ENCODE measurements around the gene CTBP1. TPM values are rescaled to one million over a fixed set of nuclear protein-coding genes. Genes with fewer than 3 reads are reported as not detected.

Gene CTBP1
- total RNA-seq, 2 experiments from 2014 or later: 214 to 217 TPM

DNA sequence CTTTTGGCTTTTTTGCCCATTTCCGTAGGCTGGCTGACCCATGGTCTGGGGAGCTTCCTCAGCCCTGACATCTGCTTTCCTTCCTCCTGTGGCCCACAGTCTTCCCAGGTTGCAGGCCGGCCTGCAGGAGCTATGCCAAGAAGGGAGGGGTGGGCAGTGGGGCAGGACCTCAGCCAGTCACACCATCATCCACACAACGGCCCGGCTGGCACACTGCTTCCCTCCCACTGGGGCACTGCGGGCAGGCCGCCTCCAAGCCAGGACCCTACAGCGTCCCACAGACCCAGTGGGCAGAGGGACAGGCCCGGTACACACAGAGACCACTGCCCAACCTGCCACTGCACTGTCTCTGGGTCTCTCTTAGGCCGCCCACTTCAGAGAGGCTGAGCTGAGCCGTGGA lies 38.0 kb downstream of the CTBP1 start:
- POLR2A ChIA-PET: interaction anchor here (0.9 kb wide), 1 partner anchor 36 kb away, joined by 3 read pairs; no protein-coding TSS in a partner anchor
- no peaks in the 10 kb centered on the region for H3K9me3 Mint-ChIP-seq (ENCODE audit: insufficient read depth)
- ATAC-seq (no peak), DNase-seq (no peak)
- no peak overlapping the region for H3K4me3 Mint-ChIP-seq
- peaks cover 9% of the 10 kb centered on the region for H3K4me1 Mint-ChIP-seq (ENCODE audit: low read depth)
- H3K36me3 Mint-ChIP-seq (ENCODE audit: low read depth): peaks cover 20% of the 10 kb centered on the region
- no peak overlapping the region for H3K27ac Mint-ChIP-seq
- no peaks in the 10 kb centered on the region for H3K27me3 Mint-ChIP-seq (ENCODE audit: low read depth)
- CTCF ChIA-PET: no interaction called here

DNA sequence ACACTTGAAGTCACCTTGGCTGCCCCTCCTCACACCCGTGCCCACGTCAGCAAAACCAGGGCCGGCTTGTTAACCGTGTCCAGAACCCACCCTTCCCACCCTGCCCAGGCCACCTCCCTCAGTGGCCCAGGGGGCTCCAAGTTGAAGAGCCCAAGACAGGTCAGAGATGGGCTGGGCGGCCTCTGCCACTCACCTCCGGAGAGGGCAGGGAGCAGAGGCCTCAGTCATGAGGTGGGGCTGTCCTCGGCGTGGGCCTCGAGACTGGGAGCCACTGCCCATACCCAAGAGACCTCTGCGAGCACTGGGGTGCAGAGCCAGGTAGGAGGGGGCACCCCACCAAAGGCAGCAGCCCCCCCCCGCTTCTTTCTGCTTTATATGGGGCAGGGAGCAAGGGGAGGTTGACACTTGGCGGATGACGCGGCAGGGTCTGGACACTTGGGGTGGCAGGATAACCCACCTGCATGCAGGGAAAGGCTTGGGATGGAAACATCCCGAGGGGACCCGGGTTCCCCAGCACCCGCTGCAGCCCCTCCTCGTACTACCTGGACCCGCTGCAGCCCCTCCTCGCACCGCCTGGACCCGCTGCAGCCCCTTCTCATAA lies 38.6 kb downstream of the CTBP1 start:
- no peaks in the 10 kb centered on the region for H3K9me3 Mint-ChIP-seq (ENCODE audit: insufficient read depth)
- DNase-seq: no peak
- POLR2A ChIA-PET: interaction anchor here (0.9 kb wide), 1 partner anchor 37 kb away, joined by 3 read pairs; no protein-coding TSS in a partner anchor
- H3K27me3 Mint-ChIP-seq (ENCODE audit: low read depth): no peaks in the 10 kb centered on the region
- CTCF ChIA-PET: interaction anchor here (0.6 kb wide), 1 partner anchor 205 kb away, joined by 3 read pairs; no protein-coding TSS in a partner anchor
- no peak overlapping the region for H3K27ac Mint-ChIP-seq
- peaks cover 15% of the 10 kb centered on the region for H3K36me3 Mint-ChIP-seq (ENCODE audit: low read depth)
- H3K4me1 Mint-ChIP-seq (ENCODE audit: low read depth): peaks cover 6% of the 10 kb centered on the region
- H3K4me3 Mint-ChIP-seq: no peak overlapping the region
- no peak for ATAC-seq

DNA sequence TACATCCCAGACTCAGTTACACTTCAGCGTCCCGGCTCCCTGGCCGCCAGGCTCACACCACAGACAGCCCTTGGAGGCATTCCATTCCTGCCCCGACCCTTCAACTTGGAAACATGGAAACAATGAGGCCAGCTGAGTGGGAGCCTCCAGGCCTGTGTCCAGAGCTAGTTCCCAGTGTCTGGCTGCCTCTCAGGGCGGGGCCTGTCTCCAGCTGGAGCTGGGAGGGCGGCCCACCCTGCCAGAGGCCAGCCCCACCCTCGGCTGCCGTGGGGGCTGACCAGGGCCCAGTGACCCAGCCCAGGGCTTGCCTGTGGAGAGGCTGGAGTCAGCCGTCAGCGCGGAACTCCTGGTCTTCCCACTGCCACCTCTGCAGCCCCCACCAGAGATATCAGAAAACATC lies 39.1 kb downstream of the CTBP1 start:
- Mint-ChIP-seq H3K36me3 (ENCODE audit: low read depth) (peaks cover 12% of the 10 kb centered on the region), H3K4me3 (no peak overlapping the region), H3K9me3 (ENCODE audit: insufficient read depth) (no peaks in the 10 kb centered on the region), H3K27me3 (ENCODE audit: low read depth) (no peaks in the 10 kb centered on the region), H3K4me1 (ENCODE audit: low read depth) (peaks cover 5% of the 10 kb centered on the region), H3K27ac (no peak overlapping the region)
- DNase-seq (no peak), ATAC-seq (no peak)
- ChIA-PET CTCF (interaction anchor here (0.6 kb wide), 1 partner anchor 204 kb away, joined by 3 read pairs; no protein-coding TSS in a partner anchor), POLR2A (interaction anchor here (0.6 kb wide), 1 partner anchor 22 kb away, joined by 3 read pairs; no protein-coding TSS in a partner anchor)

DNA sequence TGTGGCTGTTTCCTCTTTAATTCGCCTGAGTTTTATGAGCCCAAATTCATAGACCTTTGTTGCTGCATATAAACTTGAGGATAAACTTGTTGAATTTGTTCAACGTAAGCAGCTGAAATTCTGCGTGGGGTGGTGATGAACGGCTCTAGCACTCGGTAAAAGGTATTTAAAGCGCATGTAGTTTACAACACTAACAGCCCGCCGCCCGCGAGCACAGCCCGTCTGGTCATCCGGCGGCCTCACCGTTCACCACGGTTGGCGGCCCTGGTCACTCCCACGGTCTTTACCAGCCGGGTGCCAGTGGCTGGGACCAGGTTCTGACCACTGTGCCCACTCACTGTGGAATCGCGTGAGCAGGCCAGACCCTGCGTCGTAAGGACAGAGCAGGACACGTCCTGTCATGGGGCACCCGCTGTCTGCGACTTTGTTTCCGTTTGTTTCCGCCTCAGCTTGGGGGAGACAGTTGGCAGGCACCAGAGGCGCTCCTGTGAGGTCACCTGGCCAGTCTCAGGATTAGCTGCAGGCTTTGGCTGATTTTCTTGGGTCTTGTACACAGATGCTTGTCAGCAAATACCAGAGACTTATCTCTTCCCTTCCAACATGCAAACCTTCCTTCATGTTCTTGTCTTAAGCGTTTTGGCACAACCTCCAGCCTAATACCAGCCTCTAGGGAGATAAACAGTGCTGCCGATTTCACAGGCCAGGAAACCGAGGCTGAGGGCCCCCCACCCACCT lies 39.8 kb downstream of the CTBP1 start:
- DNase-seq: no peak
- CTCF ChIA-PET: interaction anchor here (1.0 to 1.6 kb wide), 2 partner anchors 8 to 78 kb away, joined by 4 to 5 read pairs; no protein-coding TSS in a partner anchor
- POLR2A ChIA-PET: interaction anchor here (0.6 kb wide), 1 partner anchor 22 kb away, joined by 3 read pairs; no protein-coding TSS in a partner anchor
- no peak for ATAC-seq
- H3K4me1 Mint-ChIP-seq (ENCODE audit: low read depth): peaks cover 12% of the 10 kb centered on the region
- H3K27me3 Mint-ChIP-seq (ENCODE audit: low read depth): no peaks in the 10 kb centered on the region
- no peaks in the 10 kb centered on the region for H3K9me3 Mint-ChIP-seq (ENCODE audit: insufficient read depth)
- H3K27ac Mint-ChIP-seq: no peak overlapping the region
- H3K4me3 Mint-ChIP-seq: no peak overlapping the region
- H3K36me3 Mint-ChIP-seq (ENCODE audit: low read depth): peaks cover 16% of the 10 kb centered on the region

DNA sequence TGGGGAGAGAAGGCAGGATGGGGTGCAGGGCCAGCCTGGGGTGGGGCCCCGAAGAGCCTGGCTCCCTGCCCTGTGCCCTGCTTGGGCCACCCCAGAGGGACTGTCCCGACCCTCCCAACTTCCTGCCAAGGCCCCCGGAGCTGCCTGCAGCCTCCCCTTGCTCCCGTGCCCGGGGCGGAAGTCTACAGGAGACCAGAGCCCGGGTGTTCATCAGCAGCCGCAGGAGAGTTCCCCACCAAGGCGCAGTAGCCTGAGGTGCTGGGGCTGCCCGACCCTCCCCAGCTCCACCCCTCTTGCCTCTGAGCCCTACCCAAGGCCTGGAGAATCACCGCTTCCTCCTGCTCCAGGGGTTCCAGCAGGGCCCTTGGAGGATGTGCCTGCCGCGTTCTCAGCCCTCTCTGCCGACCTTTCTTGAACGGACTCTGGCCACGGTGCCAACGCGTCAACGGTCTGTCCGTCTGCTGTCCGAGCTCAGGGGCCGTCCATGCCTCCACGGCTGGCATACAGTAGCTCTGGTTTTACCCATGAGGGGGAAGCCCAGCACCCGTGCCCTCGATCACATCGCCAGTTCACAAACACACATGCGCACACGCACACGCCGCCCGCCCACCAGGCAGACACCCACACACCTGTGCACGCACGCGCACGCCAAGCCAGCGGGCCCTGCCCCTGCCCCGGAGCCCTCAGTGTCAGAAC lies 40.5 kb downstream of the CTBP1 start:
- Mint-ChIP-seq H3K27me3 (ENCODE audit: low read depth) (no peaks in the 10 kb centered on the region), H3K9me3 (ENCODE audit: insufficient read depth) (no peaks in the 10 kb centered on the region), H3K36me3 (ENCODE audit: low read depth) (peaks cover 16% of the 10 kb centered on the region), H3K4me1 (ENCODE audit: low read depth) (peaks cover 19% of the 10 kb centered on the region), H3K27ac (peak overlapping the region; percentile 71), H3K4me3 (peak overlapping the region; percentile 15)
- POLR2A ChIA-PET: interaction anchor here (1.0 kb wide), 1 partner anchor 11 kb away, joined by 3 read pairs; no protein-coding TSS in a partner anchor
- no peak for DNase-seq
- CTCF ChIA-PET: interaction anchor here (1.0 to 1.6 kb wide), 2 partner anchors 9 to 77 kb away, joined by 4 to 5 read pairs; no protein-coding TSS in a partner anchor
- ATAC-seq: peak; percentile 9

DNA sequence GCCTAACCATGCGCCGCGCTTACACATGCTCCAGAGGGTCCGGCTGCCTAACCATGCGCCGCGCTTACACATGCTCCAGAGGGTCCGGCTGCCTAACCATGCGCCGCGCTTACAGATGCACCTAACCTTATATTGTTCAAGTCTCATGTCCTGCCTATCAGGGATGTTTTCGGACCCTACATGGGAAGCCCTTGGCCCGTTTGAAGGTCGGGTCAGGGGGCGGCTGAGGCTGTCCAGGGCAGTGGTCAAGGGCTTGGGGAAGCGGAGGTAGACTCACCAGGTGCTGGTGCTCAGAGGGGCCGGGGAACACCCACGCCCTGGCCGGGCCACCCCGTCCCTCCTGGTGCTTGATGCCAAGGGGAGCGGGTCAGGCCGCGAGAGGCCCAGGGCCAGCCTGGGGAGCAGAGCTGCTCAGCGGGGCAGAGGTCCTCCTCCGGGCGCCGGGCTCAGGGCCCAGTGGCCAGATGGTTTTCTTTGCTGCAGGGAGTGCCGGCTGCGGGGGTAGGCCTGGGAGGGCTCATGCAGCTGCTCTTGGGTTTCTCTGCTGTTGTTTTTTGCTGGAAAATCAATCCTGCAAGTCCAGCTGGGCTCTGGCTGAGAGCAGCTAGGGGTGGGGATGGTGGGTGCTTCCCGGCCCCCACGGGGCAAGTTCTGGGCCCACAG lies 41.2 kb downstream of the CTBP1 start:
- no peak for ATAC-seq
- DNase-seq: no peak
- peaks cover 16% of the 10 kb centered on the region for H3K36me3 Mint-ChIP-seq (ENCODE audit: low read depth)
- CTCF ChIA-PET: interaction anchor here (1.0 to 1.6 kb wide), 2 partner anchors 9 to 77 kb away, joined by 4 to 5 read pairs; no protein-coding TSS in a partner anchor
- no peaks in the 10 kb centered on the region for H3K9me3 Mint-ChIP-seq (ENCODE audit: insufficient read depth)
- peaks cover 26% of the 10 kb centered on the region for H3K4me1 Mint-ChIP-seq (ENCODE audit: low read depth)
- POLR2A ChIA-PET: interaction anchor here (1.0 kb wide), 1 partner anchor 11 kb away, joined by 3 read pairs; no protein-coding TSS in a partner anchor
- no peaks in the 10 kb centered on the region for H3K27me3 Mint-ChIP-seq (ENCODE audit: low read depth)
- no peak overlapping the region for H3K4me3 Mint-ChIP-seq
- H3K27ac Mint-ChIP-seq: no peak overlapping the region

DNA sequence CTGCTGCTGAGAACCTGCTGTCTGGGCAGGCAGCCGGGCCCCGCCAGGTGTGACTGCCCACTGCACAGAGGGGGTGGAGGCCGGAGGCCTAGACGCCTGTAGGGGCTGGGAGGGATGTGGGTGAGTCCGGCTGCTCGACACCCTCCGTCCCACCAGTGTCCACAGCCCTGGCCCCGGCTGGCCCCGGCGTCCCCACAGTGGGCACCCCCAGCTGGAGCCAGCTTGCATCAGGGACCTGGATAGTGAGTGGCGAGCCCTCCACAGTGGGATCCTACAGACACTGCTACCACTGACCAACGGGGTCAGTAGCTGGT lies 41.8 kb downstream of the CTBP1 start:
- DNase-seq (no peak), ATAC-seq (no peak)
- Mint-ChIP-seq H3K36me3 (ENCODE audit: low read depth) (peaks cover 16% of the 10 kb centered on the region), H3K27me3 (ENCODE audit: low read depth) (no peaks in the 10 kb centered on the region), H3K27ac (no peak overlapping the region), H3K4me3 (no peak overlapping the region), H3K4me1 (ENCODE audit: low read depth) (peaks cover 32% of the 10 kb centered on the region), H3K9me3 (ENCODE audit: insufficient read depth) (no peaks in the 10 kb centered on the region)
- ChIA-PET CTCF (no interaction called here), POLR2A (no interaction called here)

DNA sequence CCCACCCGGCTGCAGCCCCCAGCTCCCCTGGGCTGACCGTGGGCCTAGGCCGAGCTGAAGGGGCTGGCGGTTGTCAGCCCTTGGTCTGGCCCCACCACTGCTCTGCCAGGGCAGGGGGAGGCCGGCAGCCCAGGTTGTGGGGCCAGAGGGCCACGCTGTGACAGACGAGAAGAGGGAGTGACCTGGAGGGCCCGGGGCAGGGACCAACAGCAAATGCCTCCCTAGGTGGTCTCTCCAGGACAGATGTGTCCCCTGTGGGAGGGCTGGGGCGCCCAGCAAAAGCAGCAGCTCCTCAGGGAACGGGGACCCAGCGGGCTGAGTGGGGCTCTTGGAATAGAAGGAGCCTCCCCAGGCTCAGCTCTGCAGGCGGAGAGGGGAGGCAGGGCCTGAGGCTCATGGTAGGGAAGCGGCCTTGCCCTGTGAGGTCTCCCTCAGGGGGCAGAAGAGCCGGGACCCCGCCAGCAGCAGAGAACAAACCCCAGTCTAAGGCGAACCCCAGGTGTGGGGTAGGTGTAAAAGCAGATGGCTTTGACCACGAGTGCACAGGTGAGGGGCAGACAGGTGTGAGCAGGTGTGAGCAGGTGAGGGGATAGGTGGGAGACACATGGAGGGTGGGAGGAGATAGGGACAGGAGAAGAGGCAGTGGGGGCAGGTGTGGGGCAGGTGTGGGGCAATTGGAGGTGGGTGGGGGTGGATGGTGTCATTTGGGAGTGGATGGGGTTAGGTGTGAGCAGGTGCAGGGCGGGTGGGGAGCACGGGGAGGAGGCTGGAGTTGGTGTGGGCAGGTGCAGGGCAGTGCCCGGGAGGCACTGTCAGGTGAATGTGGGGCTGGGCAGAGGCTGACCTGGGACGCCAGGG lies 42.4 kb downstream of the CTBP1 start:
- H3K27ac Mint-ChIP-seq: no peak overlapping the region
- CTCF ChIA-PET: interaction anchor here (0.7 kb wide), 1 partner anchor 9 kb away, joined by 3 read pairs; no protein-coding TSS in a partner anchor
- ATAC-seq (no peak), DNase-seq (no peak)
- no peak overlapping the region for H3K4me3 Mint-ChIP-seq
- H3K9me3 Mint-ChIP-seq (ENCODE audit: insufficient read depth): no peaks in the 10 kb centered on the region
- peaks cover 13% of the 10 kb centered on the region for H3K36me3 Mint-ChIP-seq (ENCODE audit: low read depth)
- POLR2A ChIA-PET: no interaction called here
- peaks cover 38% of the 10 kb centered on the region for H3K4me1 Mint-ChIP-seq (ENCODE audit: low read depth)
- no peaks in the 10 kb centered on the region for H3K27me3 Mint-ChIP-seq (ENCODE audit: low read depth)

DNA sequence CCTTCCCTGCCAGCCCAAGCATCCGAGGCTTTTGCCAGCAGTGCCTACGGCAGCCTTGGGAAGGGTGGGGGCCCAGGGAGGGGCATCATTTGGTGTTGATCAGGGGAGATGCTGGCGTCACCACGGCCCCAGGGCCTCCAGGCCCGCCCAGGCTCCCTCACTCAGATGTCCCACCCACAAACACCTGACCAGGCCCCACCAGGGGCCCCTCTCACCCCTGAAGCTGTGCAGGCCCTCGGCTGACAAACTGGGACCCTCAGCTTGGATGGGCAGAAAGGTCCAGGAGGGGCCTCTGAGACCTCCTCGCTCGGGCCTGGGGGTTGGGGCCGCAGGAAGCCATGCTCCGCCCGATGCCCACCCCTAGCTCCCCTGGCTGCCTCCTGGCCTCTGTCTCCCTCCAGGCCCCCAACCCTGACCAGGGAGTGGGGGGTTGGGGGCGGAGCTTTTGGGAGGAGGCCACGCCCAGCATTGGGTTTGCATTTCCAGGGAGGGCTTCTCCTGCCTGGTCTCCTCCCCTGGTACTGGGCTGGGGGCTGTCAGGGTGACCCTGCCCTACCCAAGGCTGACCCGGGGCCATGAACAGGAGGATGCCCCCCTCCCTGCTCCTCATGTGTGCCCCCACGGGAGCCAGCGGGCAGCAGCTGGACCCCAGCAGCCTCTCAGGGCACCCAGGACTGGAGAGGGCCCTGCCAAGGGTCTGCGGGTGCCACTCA lies 43.2 kb downstream of the CTBP1 start:
- CTCF ChIA-PET: interaction anchor here (0.7 kb wide), 1 partner anchor 9 kb away, joined by 3 read pairs; no protein-coding TSS in a partner anchor
- POLR2A ChIA-PET: no interaction called here
- Mint-ChIP-seq H3K9me3 (ENCODE audit: insufficient read depth) (no peaks in the 10 kb centered on the region), H3K27ac (no peak overlapping the region), H3K4me3 (no peak overlapping the region), H3K36me3 (ENCODE audit: low read depth) (peaks cover 10% of the 10 kb centered on the region), H3K27me3 (ENCODE audit: low read depth) (no peaks in the 10 kb centered on the region), H3K4me1 (ENCODE audit: low read depth) (peaks cover 43% of the 10 kb centered on the region)
- no peak for DNase-seq
- no peak for ATAC-seq

DNA sequence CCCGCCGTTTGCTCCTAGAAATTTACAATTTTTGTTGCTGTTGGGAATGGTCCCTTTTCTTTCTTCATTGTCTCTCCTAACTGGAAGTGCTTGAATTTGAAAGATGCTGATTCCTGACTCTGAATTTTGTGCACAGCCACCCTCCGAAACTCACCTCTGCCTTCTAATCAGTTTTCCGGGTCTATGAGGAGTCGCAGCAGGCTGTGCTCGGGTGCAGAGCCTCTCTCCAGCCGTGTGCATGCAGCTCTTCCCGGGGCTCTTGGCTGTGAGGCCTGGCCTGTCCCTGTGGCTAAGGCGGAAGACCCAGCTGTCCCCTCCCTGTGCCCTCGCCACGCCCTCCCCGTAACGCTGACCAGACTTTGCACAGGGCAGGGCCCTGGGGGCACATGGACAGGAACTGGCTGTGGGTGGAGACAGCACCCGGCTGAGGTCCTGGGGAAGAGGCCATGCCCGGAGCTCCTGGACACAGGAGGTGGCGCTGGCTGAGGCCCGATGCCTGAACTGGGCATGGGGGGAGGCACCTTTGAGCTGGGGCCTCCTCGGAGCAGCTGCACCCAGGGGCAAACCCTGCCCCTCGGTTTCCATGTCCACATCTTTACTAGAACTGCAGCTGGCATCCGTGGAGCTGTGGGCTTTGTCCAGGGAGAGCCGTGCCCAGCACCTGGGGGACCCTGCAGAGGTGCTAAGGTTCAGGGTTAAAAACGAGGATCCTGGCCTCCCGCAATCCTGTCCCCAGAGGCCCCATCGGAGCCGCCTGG lies 43.9 kb downstream of the CTBP1 start:
- Mint-ChIP-seq H3K36me3 (ENCODE audit: low read depth) (peaks cover 11% of the 10 kb centered on the region), H3K27ac (peak overlapping the region; percentile 68), H3K9me3 (ENCODE audit: insufficient read depth) (no peaks in the 10 kb centered on the region), H3K27me3 (ENCODE audit: low read depth) (no peaks in the 10 kb centered on the region), H3K4me1 (ENCODE audit: low read depth) (peaks cover 50% of the 10 kb centered on the region), H3K4me3 (no peak overlapping the region)
- DNase-seq: no peak
- no peak for ATAC-seq
- ChIA-PET POLR2A (no interaction called here), CTCF (no interaction called here)

All from activated CD8-positive, alpha-beta T cell treated with anti-CD3 and anti-CD28 coated beads, Interleukin-2, amount 10 ng/mL, durations not matched to agents 7 days and 5 days (primary cell).